Fibroblast of villous mesenchyme (primary cell): ENCODE results near the gene DXO. TPM values are rescaled to one million over a fixed set of nuclear protein-coding genes. Genes with fewer than 3 reads are reported as not detected.
"Not testable (repeated sequence)": the region's sequence is repeated elsewhere in the genome, so short reads cannot be mapped to it uniquely, and the experiment has no call there.

Source experiments
- DNase-seq: peaks from one replicate; pipeline ENCODE4 v3.0.0-alpha.2; 2010; ENCODE audit warnings: low read depth
- H3K4me3 ChIP-seq: 2 replicates; pipeline ENCODE4 v1.5.1; 2011; ENCODE audit warnings: low read depth, mild to moderate bottlenecking, low read length
- CTCF ChIP-seq: IDR thresholded peaks from 2 replicates; pipeline ENCODE4 v1.5.1; 2012; ENCODE audit warnings: low read depth, mild to moderate bottlenecking, low read length; ENCODE audit not compliant: insufficient read depth
- total RNA-seq: library from RNA; depleted of rRNA; stranded (reverse); fragments of >200 nt; gene quantifications from 2 replicates; pipeline ENCODE4 v1.2.3, GENCODE V29; 2012

DXO gene
- total RNA-seq, 1 donor: 14.2 TPM

GRCh38 chr6:31945154-31945506 lies 26.8 kb downstream of the DXO start:
- no peak for DNase-seq
- no peak for TF ChIP-seq CTCF
- no peak overlapping the region for H3K4me3 ChIP-seq

GRCh38 chr6:31943742-31944141 lies 28.2 kb downstream of the DXO start:
- no peak overlapping the region for H3K4me3 ChIP-seq
- no peak for TF ChIP-seq CTCF
- no peak for DNase-seq

GRCh38 chr6:31940256-31940664 lies 31.7 kb downstream of the DXO start:
- peak; percentile 52 for DNase-seq
- no peak for TF ChIP-seq CTCF
- H3K4me3 ChIP-seq: no peak overlapping the region

GRCh38 chr6:31935823-31936222 lies 36.1 kb downstream of the DXO start:
- H3K4me3 ChIP-seq: no peak overlapping the region
- no peak for DNase-seq
- no peak for TF ChIP-seq CTCF

GRCh38 chr6:31935021-31935420 lies 36.9 kb downstream of the DXO start:
- DNase-seq: no peak
- no peak for TF ChIP-seq CTCF
- no peak overlapping the region for H3K4me3 ChIP-seq

- DNase-seq: no peak
- no peak overlapping the region for H3K4me3 ChIP-seq
- TF ChIP-seq CTCF: no peak
Observed at GRCh38 chr6:31933537-31933936, 38.4 kb downstream of the DXO start.

- DNase-seq, H3K4me3 ChIP-seq: not testable (repeated sequence)
Observed at GRCh38 chr6:31932137-31932536, 39.8 kb downstream of the DXO start.
